ENCODE results near the gene TPM2.

The TPM2 gene
- total RNA-seq = 1.1 to 15.9 reads per million in 2 experiments

- no peak for DNase-seq (ENCODE audit: low read depth)
These were observed at the start of gene TPM2 for GRCh38 chr9:35689542-35690293. TSS of gene TPM2 (minus strand) at chr9:35689925. CDS start at chr9:35689817, 108 bp downstream.

GRCh38 chr9:35738924-35739323, 49.2 kb upstream of the TPM2 start:
- no peak for DNase-seq (ENCODE audit: low read depth)

- no peak for DNase-seq (ENCODE audit: low read depth)
These were observed 48.5 kb upstream of the TPM2 start for GRCh38 chr9:35738186-35738585.

- no peak for DNase-seq (ENCODE audit: low read depth)
These were observed 47.4 kb upstream of the TPM2 start for GRCh38 chr9:35737143-35737542.

GRCh38 chr9:35736201-35736633, 46.5 kb upstream of the TPM2 start:
- DNase-seq (ENCODE audit: low read depth) = peak; percentile 59

GRCh38 chr9:35734096-35734495, 44.4 kb upstream of the TPM2 start:
- DNase-seq (ENCODE audit: low read depth) = no peak

- DNase-seq (ENCODE audit: low read depth) = no peak
These were observed 43.2 kb upstream of the TPM2 start for GRCh38 chr9:35732800-35733541.

- DNase-seq (ENCODE audit: low read depth) = peak; percentile 93
These were observed 42.6 kb upstream of the TPM2 start, which contains the start of the genes CREB3 and TLN1 for GRCh38 chr9:35732185-35732799. TSS of gene CREB3 (plus strand) at chr9:35732666. CDS start at chr9:35732773, 107 bp downstream. TSS of gene TLN1 (minus strand) at chr9:35732195. CDS start at chr9:35725694, 6,501 bp downstream.

GRCh38 chr9:35731415-35732184, 41.9 kb upstream of the TPM2 start:
- no peak for DNase-seq (ENCODE audit: low read depth)

GRCh38 chr9:35730486-35730854, 40.7 kb upstream of the TPM2 start:
- DNase-seq (ENCODE audit: low read depth) = no peak

GRCh38 chr9:35729700-35730485, 40.2 kb upstream of the TPM2 start:
- no peak for DNase-seq (ENCODE audit: low read depth)

GRCh38 chr9:35729101-35729500, 39.4 kb upstream of the TPM2 start:
- DNase-seq (ENCODE audit: low read depth) = no peak

GRCh38 chr9:35728041-35728971, 38.6 kb upstream of the TPM2 start:
- no peak for DNase-seq (ENCODE audit: low read depth)

- no peak for DNase-seq (ENCODE audit: low read depth)
These were observed 37.9 kb upstream of the TPM2 start for GRCh38 chr9:35727676-35728040.

- DNase-seq (ENCODE audit: low read depth) = no peak
These were observed 37.2 kb upstream of the TPM2 start for GRCh38 chr9:35726931-35727330.

- DNase-seq (ENCODE audit: low read depth) = no peak
These were observed 35.6 kb upstream of the TPM2 start for GRCh38 chr9:35725362-35725761.

- no peak for DNase-seq (ENCODE audit: low read depth)
These were observed 34.2 kb upstream of the TPM2 start for GRCh38 chr9:35723908-35724307.

GRCh38 chr9:35723426-35723825, 33.7 kb upstream of the TPM2 start:
- no peak for DNase-seq (ENCODE audit: low read depth)

GRCh38 chr9:35719546-35719945, 29.8 kb upstream of the TPM2 start:
- no peak for DNase-seq (ENCODE audit: low read depth)
